A673 (cell line): ENCODE data around the gene CPNE2. TPM values are rescaled to one million over a fixed set of nuclear protein-coding genes. Genes with fewer than 3 reads are reported as not detected.

Experiments
- BruUV-seq: library from RNA; stranded (reverse); fragments of 400-500 nt; replicated peaks from 2 replicates; lab custom pipeline; 2021; lab: Mats Ljungman, UMichigan
- CTCF ChIA-PET: fragments of 300-600 bp; sonication (Branson Sonifier 250); formaldehyde crosslinking; loops from one replicate; lab custom pipeline; 2022; ENCODE audit warnings: antibody characterized with exemption; lab: Charles Lee
- POLR2A ChIA-PET: fragments of 300-600 bp; sonication (Branson Sonifier 250); formaldehyde crosslinking; loops from one replicate; lab custom pipeline; 2022; ENCODE audit warnings: antibody characterized with exemption; ENCODE audit not compliant: low non-redundant PET; lab: Charles Lee
- DNase-seq: peaks from one replicate; pipeline ENCODE4 v3.0.0-alpha.2; 2015; ENCODE audit warnings: low spot score
- H3K27ac ChIP-seq: fragments of 200-600 bp; sonication (generic); 2 replicates; pipeline ENCODE4 v1.5.1; 2016; ENCODE audit warnings: mixed run types, low read depth, mild to moderate bottlenecking, mixed read lengths, antibody characterized with exemption, low read length; ENCODE audit not compliant: poor library complexity, severe bottlenecking
- H3K27me3 ChIP-seq: fragments of 200-600 bp; sonication (generic); replicated peaks from 2 replicates; pipeline ENCODE4 v1.6.1; 2017; ENCODE audit warnings: mixed run types, low read depth, mild to moderate bottlenecking, mixed read lengths, antibody characterized with exemption, low read length; ENCODE audit not compliant: insufficient read depth, poor library complexity
- H3K36me3 ChIP-seq: fragments of 200-600 bp; sonication (generic); 2 replicates; pipeline ENCODE4 v1.6.1; 2016; ENCODE audit warnings: mixed run types, mild to moderate bottlenecking, mixed read lengths, antibody characterized with exemption, low read length; ENCODE audit not compliant: insufficient read depth, poor library complexity, severe bottlenecking
- H3K4me1 ChIP-seq: fragments of 200-600 bp; sonication (generic); 2 replicates; pipeline ENCODE4 v1.6.1; 2017; ENCODE audit warnings: mixed run types, mild to moderate bottlenecking, mixed read lengths, antibody characterized with exemption, low read length; ENCODE audit not compliant: insufficient read depth, poor library complexity, severe bottlenecking
- H3K4me3 ChIP-seq: fragments of 200-600 bp; sonication (generic); 2 replicates; pipeline ENCODE4 v1.5.1; 2016; ENCODE audit warnings: low read depth, mixed run types, mild to moderate bottlenecking, mixed read lengths, low read length; ENCODE audit not compliant: poor library complexity, severe bottlenecking
- H3K9me3 ChIP-seq: fragments of 200-600 bp; sonication (generic); 2 replicates; pipeline ENCODE4 v1.6.1; 2016; ENCODE audit warnings: mixed run types, low read depth, mild to moderate bottlenecking, mixed read lengths, antibody characterized with exemption, low read length; ENCODE audit not compliant: poor library complexity, severe bottlenecking
- CTCF ChIP-seq: fragments of 300-800, 200-600 bp; sonication (generic); conservative IDR thresholded peaks from 2 replicates; pipeline ENCODE4 v1.5.1; 2017; ENCODE audit warnings: low read depth, mild to moderate bottlenecking, antibody characterized with exemption, low read length, moderate library complexity, mixed read lengths
- EZH2 ChIP-seq: fragments of 200-600 bp; sonication (generic); IDR thresholded peaks from 2 replicates; pipeline ENCODE4 v1.6.1; 2017; ENCODE audit warnings: borderline replicate concordance, low read depth, mild to moderate bottlenecking, mixed read lengths, antibody characterized with exemption, low read length; ENCODE audit not compliant: poor library complexity, severe bottlenecking
- intact Hi-C: fragments of 100-400 bp; cut with micrococcal nuclease; formaldehyde crosslinking; loops from one replicate; pipeline ENCODE4 v1.10.0; 2022; ENCODE audit not compliant: unreplicated experiment
- total RNA-seq: library from RNA; stranded (reverse); gene quantifications from 2 replicates; pipeline ENCODE4 v1.2.3, GENCODE V29; 2021

Gene CPNE2
- total RNA-seq, 1 experiment from 2014 or later = 38.1 TPM

- H3K27me3 ChIP-seq = no peaks in the 10 kb centered on the region
- no TSS peak for BruUV-seq
- DNase-seq = no peak
- peaks cover under 1% of the 10 kb centered on the region for H3K4me1 ChIP-seq
- no peaks in the 10 kb centered on the region for H3K36me3 ChIP-seq
- no peak overlapping the region for H3K27ac ChIP-seq
- CTCF ChIA-PET = no interaction called here
- no peaks in the 10 kb centered on the region for H3K9me3 ChIP-seq
- H3K4me3 ChIP-seq = no peak overlapping the region
- intact Hi-C loops = no loop called here
- TF ChIP-seq CTCF = no peak
- TF ChIP-seq EZH2 = no peak
- POLR2A ChIA-PET = interaction anchor here (0.6 kb wide), 1 partner anchor 339 kb away, joined by 3 read pairs; no protein-coding TSS in a partner anchor
Observed at GRCh38 chr16:57127037-57127763, 34.8 kb downstream of the CPNE2 start.

- POLR2A ChIA-PET = no interaction called here
- intact Hi-C loops = no loop called here
Observed at GRCh38 chr16:57127836-57128235, 35.5 kb downstream of the CPNE2 start.

GRCh38 chr16:57128771-57129389 lies 36.5 kb downstream of the CPNE2 start:
- intact Hi-C loops = no loop called here
- ChIA-PET CTCF (no interaction called here), POLR2A (no interaction called here)
- BruUV-seq = no TSS peak
- peaks cover 10% of the 10 kb centered on the region for H3K4me1 ChIP-seq
- H3K36me3 ChIP-seq = no peaks in the 10 kb centered on the region
- H3K4me3 ChIP-seq = no peak overlapping the region
- peak overlapping the region; percentile 52 for H3K27ac ChIP-seq
- no peaks in the 10 kb centered on the region for H3K9me3 ChIP-seq
- DNase-seq = no peak
- no peaks in the 10 kb centered on the region for H3K27me3 ChIP-seq
- TF ChIP-seq EZH2 = no peak
- TF ChIP-seq CTCF = no peak

More at GRCh38 chr16:57127836-57128235, 35.5 kb downstream of the CPNE2 start:
- no peak for TF ChIP-seq CTCF
- no peak for TF ChIP-seq EZH2
- Histone ChIP-seq H3K36me3 (no peaks in the 10 kb centered on the region), H3K27me3 (no peaks in the 10 kb centered on the region), H3K4me1 (peaks cover 7% of the 10 kb centered on the region), H3K4me3 (no peak overlapping the region), H3K9me3 (no peaks in the 10 kb centered on the region), H3K27ac (no peak overlapping the region)
- CTCF ChIA-PET = no interaction called here
- no peak for DNase-seq
- BruUV-seq = no TSS peak
